HG03432 (cell line): ENCODE results near the gene MTREX.

Source experiments
- ATAC-seq: cut with Tn5 transposase; IDR thresholded peaks from one replicate; pipeline ENCODE4 v1.9.1; 2021; ENCODE audit warnings: mild to moderate bottlenecking, moderate library complexity; ENCODE audit not compliant: unreplicated experiment

The MTREX gene

DNA sequence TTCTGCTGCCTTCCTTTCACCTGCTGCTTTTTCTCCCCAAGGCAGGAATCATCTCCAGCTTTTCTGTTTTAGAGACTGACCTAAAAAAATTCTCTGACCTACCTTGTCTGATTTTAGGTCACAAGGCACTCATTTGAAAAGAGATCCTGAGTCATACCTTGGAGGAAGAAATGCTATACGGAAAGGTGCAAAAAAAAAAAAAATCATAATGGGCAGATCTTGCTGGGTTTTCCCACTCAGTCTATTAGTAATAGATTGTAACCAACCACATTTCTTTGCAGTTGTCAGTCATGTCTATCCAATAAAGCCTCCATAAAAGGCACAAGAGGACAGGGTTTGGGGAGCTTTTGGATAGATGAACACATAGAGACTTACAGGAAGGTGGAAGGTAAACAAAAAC is 70.0 kb downstream of the MTREX start:
- ATAC-seq: no peak

DNA sequence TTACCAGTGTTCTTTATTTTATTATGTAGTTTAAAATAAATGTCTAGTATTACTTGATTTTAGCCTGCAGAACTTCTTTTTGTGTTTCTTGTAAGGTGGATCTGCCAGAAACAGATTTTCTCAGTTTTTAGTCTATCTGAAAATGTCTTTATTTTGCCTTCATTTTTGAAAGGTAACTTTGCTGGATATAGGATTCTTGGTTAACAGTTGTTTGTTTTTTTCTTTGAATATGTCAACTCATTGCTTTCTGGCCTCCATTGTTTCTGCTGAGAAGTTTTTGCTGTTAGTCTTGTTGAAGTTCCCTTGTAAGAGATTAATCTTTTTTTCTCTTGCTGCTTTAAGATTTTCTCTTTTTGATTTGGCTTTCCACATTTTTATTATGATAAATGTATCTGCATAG is 75.5 kb downstream of the MTREX start:
- no peak for ATAC-seq

DNA sequence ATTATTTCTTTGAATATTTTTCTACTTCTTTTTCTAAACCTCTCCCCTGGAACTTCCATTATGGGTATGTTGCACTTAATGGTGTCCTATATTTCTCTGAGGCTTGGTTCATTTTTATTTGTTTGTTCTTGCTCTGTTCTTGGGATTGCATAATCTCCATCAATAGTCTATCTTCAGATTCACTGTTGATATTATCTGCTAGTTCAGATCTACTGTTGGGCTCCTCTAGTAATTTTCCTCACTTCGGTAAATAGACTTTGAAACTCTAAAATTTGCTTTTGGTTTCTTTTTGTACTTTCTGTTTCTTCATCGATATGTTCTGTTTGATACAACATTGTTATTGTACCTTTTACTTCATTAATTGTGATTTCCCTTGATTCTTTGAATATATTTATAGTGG is 76.3 kb downstream of the MTREX start:
- ATAC-seq: no peak

DNA sequence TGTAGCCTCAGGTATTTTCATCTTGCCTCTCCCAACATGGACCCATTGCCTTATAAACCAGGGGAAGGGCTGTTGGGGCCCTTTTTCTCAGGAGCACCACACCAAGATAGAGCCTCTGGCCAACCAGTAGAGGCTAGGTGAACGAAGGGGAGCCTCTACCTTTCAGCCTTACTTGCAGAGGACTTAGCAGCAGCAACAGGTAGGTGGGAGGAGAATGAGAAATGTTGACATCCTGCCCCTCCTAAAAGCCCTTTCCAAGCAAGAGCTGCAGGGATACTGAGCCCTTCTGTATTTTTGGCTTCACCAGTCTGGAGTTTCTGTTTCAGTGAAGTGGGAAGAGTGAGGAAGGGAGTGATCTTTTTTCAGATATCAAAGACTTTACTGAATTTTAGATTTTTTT is 77.4 kb downstream of the MTREX start:
- no peak for ATAC-seq

DNA sequence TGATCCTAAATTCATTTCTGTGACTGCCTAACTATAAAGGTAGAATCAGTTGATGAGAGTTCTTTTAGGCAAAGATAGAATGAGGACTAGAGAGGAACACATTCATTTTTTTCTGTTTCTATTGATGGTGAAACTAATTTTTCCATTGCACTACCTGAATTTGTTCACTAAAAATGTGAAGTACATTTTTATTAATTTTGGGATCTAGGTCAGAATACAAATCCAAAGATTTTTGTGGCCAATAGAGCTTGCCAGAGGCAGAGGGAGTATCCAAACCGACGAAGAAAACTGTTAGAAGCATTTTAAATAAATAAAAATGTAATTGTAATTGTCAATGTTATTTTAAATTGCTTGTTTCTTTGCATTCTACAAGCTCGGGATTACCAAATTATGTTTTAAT is 78.1 kb downstream of the MTREX start:
- no peak for ATAC-seq

DNA sequence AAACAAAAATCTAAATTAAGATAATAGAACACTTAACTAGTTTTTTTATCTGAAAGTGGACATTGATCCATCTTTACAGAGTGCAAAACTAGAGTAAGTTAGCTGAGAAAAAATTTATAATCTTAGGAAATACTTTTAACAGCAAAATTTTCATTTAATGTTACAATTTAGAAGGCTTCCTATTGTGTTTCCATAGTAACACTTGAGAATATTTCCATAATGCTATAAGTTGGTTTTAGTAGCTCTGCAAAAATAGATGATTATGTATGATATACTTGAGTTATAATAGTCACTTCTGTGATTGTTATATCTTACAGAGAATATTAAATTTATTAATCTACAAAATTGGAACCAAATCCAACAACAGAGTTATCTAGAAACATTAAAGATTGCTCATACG is 78.6 kb downstream of the MTREX start:
- no peak for ATAC-seq

DNA sequence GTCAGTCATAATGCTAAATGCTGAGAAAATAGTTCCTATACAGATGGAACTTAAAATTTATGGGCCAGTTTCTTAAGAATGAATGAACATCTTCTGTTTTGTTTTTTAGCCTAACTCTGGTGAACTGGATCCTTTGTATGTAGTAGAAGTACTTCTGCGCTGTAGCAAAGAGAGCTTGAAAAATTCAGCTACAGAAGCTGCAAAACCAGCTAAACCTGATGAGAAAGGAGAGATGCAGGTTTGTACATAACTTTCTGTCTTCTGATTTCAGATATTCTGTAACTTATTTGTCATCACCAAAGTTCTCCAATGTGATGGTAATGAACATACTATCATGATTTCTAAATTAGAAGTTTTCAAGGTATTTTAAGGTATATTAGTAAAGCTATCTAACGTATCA is 80.1 kb downstream of the MTREX start:
- ATAC-seq: no peak

DNA sequence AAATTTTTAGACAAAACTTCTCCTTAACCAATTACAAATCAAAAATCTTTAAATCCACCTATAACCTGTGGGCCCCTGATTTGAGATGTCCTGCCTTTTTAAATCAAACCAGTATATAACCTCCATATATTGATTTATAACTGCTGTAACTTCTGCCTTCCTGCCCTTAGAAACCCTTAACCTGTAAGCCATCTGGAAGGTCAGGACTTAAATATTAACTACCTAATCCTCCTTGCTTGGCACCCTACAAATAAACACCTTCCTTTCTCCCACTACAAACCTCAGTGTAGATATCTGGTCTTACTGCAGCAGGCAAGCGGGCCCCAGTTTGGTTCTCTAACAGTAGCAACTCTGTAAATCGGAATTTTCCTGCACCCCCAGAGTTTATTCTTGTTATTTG is 83.9 kb downstream of the MTREX start:
- ATAC-seq: no peak

DNA sequence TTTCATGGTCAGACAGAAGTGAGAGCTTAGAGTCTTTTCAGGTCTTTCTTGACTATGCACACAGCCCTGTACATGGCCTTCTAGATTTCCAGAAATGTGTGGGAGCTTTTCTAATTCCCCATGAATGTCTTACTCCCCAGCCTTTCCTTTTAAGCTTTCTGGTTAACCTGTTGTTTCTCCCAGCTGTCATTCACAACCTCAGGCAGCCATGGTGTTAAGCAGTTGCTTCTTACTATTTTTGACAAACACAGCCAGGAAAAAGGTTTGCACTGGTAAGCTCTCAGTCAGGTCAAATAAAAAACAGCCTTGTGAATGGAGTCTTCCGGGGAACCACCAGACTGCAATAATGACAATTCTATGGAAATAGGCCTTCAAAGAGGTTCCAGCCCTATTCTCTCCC is 84.9 kb downstream of the MTREX start:
- ATAC-seq: no peak

DNA sequence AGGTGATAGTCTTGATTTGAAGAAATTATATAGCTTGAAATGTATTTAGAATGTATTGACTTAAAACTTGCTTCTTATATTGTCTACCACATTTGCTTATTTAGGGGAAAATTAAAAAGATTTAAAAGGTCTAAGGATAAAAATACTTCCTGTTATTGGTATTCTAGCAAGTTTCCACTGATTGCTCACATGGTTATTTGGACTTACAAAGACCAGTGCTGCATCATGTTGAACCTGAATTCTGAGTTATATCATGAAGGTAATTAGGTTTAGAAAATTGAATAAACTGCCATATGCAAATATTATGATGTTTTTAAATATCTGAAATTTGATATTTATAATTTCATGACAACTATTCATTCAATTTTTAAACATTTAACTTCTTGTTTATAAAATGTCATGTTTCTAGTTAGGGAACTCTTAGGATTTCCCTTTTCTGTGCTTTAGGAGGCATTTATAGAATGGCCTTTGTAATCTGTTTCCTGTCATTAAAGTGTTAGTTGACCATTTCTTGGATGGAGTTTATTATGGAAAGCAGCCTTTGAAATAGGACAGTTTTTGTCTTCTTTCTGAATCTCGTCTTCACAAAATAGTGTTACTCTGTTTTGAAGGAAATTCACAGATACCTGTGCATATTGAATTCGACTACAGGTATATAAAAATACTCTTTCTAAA is 85.8 kb downstream of the MTREX start:
- no peak for ATAC-seq

DNA sequence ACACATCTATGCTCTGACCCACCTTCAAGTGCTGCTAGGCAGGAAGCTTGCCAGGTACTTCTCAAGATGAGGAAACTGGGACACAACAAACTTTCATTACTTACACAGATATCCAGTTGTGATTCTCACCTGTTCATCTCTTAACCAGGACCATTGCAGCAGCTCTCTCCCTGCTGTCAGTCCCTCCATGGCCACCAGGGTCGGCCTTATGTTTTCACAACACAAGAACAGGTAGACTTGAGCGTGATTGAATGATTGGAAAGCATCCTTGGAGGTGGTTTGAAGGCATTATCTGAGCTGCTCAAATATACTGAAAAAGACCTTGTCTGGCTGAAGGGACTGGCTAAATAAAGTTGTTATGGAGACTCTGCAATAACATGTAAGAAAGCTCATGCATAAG is 94.4 kb downstream of the MTREX start:
- ATAC-seq: no peak

DNA sequence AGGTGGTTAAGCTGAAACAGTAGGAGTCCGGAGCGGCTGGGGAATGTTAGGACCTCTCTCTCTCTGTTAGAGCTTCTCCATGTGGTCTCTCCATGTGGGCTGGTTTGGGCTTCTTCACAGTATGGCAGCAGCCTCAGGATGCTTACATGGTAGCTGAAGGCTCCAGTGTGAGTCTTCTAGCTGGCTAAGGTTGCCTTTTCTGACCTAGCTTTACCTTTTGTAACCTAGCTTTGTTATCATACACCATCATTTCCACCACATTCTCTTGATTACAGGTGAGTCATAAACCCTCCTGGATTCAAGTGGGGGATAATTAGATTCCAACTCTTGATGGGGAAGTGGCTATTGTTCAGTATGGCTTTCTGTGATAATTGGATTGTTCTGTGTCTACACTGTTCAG is 98.5 kb downstream of the MTREX start:
- ATAC-seq: no peak

DNA sequence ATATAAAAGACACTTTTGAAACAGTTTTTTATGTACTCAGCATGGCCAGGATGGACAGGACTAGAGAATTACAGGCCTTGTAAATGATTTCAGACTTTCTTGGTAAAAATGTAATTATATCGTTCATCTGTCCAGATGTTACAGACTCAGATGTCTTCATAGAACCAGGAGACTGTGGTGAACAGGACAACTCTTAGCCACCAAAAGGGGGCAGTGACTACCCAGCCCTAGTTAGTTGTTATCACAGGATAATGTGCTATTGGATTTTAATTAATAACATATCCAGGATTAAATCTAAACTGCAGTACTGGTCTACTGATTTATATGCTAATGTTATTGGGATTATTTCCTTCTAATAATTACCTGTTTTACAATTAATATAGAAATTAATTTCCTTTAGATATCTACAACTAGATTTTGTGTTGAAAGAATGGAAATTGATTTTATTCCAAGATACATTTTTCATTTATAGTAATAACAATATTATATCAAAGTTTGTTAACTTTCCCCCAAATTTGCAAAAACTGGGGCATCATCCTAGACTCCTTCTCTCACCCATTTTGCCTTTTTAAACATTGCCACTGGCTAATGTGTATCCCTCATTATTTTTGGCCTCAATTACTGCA is 99.4 kb downstream of the MTREX start:
- ATAC-seq: no peak

DNA sequence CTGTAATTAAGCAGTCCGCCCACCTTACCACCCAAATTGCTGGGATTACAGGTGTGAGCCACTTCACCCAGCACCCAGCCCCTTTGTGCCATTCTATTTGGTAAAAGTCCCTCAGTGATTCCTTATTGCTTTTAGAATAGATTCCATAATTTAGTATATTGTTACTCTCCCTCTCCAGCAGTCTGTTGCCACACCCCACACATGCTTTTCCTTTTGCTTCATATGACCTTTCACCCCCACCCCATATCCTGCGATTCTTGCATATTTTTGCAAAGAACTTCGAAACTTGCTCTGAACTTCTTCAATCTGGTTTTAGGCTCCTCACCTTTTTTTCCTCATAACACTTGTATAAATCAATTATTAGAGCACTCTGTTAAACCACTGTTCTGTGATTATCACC is 100.2 kb downstream of the MTREX start:
- ATAC-seq: no peak

DNA sequence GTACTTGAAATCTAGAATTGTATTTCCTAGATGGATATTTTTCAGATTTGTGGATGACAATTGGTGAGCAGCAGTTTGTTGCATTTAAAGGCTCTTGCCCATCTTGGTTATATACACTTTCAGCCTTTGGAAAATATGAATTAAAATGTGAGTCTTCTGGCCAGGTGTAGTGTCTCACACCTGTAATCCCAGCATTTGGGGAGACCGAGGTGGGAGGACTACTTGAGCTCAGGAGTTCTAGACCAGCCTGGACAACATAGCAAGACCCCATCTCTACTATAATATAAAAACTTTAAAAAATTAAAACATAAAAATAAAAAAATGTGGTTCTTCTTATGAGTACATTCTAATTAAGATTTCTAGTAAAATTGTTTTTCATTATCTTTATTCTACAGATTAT is 102.0 kb downstream of the MTREX start:
- ATAC-seq: no peak

DNA sequence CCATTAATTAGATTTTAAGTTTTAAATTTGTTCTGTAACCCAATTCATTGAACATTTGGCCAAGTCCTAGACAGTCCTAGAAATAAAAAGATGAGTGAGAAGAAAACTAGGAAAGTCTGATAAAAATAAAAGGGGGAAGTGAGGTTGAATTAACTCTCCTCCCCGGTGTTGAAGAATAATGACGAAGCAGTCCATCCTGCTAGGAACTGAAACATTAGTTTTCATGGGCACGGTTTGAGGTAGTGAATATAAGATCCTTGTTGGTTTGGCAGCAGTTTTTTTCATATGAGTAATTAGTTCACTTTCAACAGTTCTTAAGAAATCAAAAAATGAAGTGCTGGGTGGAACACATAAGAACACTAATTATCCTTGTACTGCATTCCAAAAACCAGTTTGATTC is 103.1 kb downstream of the MTREX start:
- peak; percentile 42 for ATAC-seq

DNA sequence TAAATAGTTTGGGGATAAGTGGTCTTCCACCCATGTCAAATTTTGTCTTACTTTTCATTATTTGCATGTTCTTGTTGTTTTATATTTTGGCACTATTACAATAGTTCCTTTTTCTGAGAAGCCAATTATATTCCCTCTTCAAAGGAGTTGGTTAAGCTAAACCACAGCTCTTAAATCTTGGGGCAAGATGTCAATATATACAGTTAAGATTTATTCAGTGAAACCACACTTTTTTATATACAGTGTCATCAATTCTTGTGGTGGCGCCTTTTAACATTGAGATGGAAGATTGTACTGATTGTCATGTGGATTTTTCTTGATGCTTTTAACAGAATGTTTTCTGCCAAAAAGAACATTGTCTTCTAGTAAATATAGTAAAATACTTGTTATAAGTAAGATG is 104.1 kb downstream of the MTREX start:
- no peak for ATAC-seq

DNA sequence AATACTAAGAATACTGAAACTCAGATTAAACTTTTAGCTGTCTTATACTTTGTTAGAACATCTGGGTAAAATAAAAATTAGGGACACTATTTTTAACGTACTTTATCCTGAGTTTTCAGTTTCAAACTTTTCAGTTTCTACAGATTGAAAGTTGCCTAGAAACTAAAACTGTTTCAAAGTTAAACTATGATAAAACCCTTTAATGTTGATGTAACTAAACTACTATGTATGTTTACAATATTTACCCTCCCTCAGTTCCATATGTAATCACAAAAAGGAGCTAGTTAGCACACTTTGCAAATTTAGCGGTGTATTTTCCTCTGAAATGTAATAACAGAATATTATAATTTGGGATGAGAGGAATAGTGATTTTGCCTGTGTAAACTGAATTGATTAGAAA is 105.9 kb downstream of the MTREX start:
- ATAC-seq: no peak

DNA sequence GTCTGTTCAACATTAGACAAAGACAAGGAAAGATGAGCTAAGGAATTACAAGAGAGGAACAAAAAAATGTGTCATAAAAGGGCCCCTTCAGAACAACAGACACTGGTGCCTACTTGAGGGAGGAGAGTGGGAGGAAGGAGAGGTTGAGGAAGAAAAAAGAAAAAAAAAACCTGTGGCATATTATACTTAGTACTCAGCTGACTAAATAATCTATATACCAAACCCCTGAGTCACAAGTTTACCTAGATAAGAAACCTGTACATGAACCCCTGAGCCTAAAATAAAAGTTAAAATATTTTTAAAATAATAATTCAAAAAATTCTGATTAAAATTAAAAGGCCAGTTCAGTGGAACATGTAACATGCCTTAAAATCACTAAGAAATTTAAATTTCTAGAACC is 107.3 kb downstream of the MTREX start:
- no peak for ATAC-seq

DNA sequence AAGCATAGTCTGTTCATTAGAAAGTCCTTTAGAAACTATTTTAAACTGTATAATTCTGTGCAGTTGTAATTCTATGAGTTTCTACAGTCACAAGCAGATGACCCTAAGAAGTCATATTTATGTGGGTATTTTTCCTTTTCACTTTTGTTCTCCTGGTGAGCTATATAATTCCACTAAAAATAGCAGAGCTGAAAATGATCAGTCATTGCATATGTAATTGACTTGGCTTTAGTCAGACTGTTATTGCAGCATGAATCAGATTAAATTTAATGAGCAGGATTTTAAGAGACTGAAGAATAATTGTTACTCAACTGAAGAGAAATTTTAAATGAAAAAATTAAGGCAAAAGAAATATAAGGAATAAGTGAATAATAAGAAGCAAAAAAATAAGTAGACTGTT is 108.5 kb downstream of the MTREX start:
- ATAC-seq: no peak

DNA sequence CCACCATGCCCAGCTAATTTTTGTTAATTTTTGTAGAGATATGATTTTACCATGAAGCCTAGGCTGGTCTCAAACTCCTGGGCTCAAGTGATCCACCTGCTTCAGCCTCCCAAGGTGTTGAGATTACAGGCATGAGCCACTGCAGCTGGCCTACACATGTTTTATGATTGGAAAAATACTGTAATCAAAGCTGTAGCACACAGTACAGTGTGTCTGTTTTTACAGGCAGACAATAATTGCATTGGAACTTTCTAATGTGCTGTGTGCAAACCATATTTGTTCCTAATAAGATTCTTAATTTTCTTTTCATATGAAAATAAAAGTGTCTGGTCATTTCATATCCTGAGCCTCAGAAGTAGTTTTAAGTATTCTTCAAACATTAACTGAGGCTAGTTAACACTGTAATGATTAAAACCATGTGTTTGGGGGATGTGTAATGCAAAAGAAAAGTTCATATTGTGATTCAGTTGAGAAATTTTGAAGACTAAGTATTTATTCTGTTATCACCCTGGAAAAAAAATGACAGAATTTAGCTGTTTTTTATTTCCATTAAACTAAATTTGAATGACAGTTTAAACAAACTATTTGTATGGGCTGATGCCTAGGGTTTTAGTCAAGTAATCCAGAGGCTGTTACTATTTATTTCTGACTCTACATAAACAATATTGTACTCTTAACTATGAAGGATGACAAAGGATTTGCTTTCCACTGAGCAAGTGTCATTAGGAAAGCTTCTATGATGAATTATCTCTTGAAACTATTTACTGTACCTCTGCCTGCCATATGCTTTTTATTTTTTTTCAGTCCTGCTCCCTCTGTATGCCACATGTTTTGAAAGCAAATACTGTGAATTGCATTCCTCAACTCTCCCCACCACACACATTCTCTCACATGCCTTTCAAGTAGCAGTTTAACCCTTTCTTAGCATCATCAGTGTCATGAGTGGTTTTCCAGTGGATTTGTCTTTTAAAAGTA is 111.5 kb downstream of the MTREX start:
- ATAC-seq: no peak

DNA sequence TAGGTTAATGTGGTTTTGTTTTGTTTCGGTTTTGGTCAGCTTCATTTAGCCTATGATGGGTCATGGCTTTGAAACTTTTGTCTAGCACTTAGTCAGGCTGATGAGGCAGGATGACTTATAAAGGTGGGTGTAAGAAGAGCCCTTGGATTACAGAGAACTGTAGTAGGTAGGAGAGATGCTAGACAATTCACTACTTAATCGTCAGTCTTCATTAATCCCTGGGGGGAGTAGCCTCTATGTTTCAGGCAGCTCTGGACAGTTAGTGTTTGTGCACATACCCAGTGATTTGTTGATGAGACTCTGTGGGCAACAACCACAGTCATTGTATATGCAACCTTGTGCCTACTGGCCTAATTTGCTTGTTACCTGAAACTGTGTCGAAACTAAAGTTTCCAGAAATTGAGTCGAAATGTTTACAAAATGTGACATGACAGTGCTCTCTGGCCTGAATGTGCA is 113.3 kb downstream of the MTREX start:
- peak; percentile 97 for ATAC-seq
